Measurements from ENCODE around the gene TST.

The TST gene

DNA sequence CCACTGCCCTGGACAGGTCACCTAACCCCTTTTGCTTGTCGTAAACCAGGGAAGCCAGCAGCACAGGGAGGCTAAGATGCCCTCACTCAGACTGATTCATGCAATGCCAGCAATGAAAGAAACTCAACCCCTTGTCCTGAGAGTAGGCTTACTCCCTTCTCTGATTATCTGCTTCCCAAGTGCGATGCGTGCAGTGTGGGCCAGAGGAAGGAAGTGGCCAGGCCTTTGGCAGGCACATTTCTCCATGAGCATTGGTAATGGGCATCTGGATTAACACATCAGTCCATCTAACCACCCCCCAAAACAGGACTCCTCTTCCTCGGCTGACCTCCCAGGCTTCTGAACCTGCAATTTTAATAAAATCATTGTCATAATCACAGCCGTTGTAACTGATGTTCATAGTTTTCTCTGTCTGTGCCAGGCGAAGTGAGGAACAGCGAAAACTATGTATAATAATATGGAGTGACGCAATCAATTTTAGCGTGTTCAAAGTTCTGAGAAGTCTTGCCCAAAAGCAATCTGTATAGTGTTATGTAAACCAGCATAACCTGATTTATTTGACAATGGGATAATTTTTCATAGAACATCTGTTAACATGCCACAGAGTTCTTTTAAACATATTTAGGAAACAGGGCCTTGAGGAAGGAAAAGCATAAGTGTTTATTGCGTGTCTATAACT, 33.9 kb downstream of the TST start:
- Histone ChIP-seq H3K9me3 (ENCODE audit: control insufficient read depth, low read length) (no peaks in the 10 kb centered on the region), H3K27me3 (ENCODE audit: control insufficient read depth, insufficient read depth, low read length, poor library complexity, severe bottlenecking) (peaks cover 4% of the 10 kb centered on the region), H3K4me1 (ENCODE audit: control insufficient read depth, insufficient read depth, low read length) (no peaks in the 10 kb centered on the region), H3K27ac (ENCODE audit: insufficient read depth, low read depth, low read length, poor library complexity, severe bottlenecking) (no peak overlapping the region), H3K36me3 (ENCODE audit: control insufficient read depth, insufficient read depth, low read length) (no peaks in the 10 kb centered on the region), H3K4me3 (ENCODE audit: insufficient read depth, low read depth, low read length) (no peak overlapping the region)
- WGBS, 2 experiments: 94 to 95% methylated on average over 10 of the region's 10 CpGs

DNA sequence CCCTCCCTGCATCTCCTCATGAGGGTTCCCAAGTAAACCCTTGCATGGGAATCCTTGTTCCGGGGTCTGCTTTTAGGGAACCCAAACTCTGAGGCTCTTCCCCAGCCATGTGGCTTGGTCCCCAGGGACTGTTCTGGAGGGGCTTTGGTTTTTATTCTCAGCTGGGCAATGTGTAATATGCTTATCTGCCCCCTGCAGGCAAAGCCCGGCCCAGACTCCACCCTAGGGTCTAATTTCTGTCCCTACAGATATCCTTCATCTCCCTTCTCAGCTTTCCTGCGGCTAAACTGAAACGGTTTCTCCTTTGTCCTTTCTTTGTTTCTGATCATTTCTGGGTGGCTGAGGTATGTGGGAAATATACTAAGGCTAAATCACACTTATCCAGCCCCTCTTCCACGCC, 37.1 kb downstream of the TST start:
- Histone ChIP-seq H3K36me3 (ENCODE audit: control insufficient read depth, insufficient read depth, low read length) (no peaks in the 10 kb centered on the region), H3K9me3 (ENCODE audit: control insufficient read depth, low read length) (no peaks in the 10 kb centered on the region), H3K4me3 (ENCODE audit: insufficient read depth, low read depth, low read length) (no peak overlapping the region), H3K4me1 (ENCODE audit: control insufficient read depth, insufficient read depth, low read length) (no peaks in the 10 kb centered on the region), H3K27ac (ENCODE audit: insufficient read depth, low read depth, low read length, poor library complexity, severe bottlenecking) (no peak overlapping the region), H3K27me3 (ENCODE audit: control insufficient read depth, insufficient read depth, low read length, poor library complexity, severe bottlenecking) (no peaks in the 10 kb centered on the region)
- 78 to 81% methylated on average over 5 of the region's 5 CpGs for WGBS, 2 experiments

GRCh38 chr22:36981247-36981775, 37.9 kb downstream of the TST start:
- H3K9me3 ChIP-seq (ENCODE audit: control insufficient read depth, low read length): no peaks in the 10 kb centered on the region
- no peak overlapping the region for H3K4me3 ChIP-seq (ENCODE audit: insufficient read depth, low read depth, low read length)
- no peaks in the 10 kb centered on the region for H3K4me1 ChIP-seq (ENCODE audit: control insufficient read depth, insufficient read depth, low read length)
- 90 to 92% methylated on average over 14 of the region's 16 CpGs for WGBS, 2 experiments
- no peaks in the 10 kb centered on the region for H3K27me3 ChIP-seq (ENCODE audit: control insufficient read depth, insufficient read depth, low read length, poor library complexity, severe bottlenecking)
- H3K36me3 ChIP-seq (ENCODE audit: control insufficient read depth, insufficient read depth, low read length): no peaks in the 10 kb centered on the region
- no peak overlapping the region for H3K27ac ChIP-seq (ENCODE audit: insufficient read depth, low read depth, low read length, poor library complexity, severe bottlenecking)

- 89 to 91% methylated on average over 13 of the region's 13 CpGs for WGBS, 2 experiments
- Histone ChIP-seq H3K27ac (ENCODE audit: insufficient read depth, low read depth, low read length, poor library complexity, severe bottlenecking) (no peak overlapping the region), H3K4me1 (ENCODE audit: control insufficient read depth, insufficient read depth, low read length) (no peaks in the 10 kb centered on the region), H3K27me3 (ENCODE audit: control insufficient read depth, insufficient read depth, low read length, poor library complexity, severe bottlenecking) (no peaks in the 10 kb centered on the region), H3K9me3 (ENCODE audit: control insufficient read depth, low read length) (no peaks in the 10 kb centered on the region), H3K36me3 (ENCODE audit: control insufficient read depth, insufficient read depth, low read length) (no peaks in the 10 kb centered on the region), H3K4me3 (ENCODE audit: insufficient read depth, low read depth, low read length) (no peak overlapping the region)
Observed at GRCh38 chr22:36979016-36979910, 40.0 kb downstream of the TST start.

DNA sequence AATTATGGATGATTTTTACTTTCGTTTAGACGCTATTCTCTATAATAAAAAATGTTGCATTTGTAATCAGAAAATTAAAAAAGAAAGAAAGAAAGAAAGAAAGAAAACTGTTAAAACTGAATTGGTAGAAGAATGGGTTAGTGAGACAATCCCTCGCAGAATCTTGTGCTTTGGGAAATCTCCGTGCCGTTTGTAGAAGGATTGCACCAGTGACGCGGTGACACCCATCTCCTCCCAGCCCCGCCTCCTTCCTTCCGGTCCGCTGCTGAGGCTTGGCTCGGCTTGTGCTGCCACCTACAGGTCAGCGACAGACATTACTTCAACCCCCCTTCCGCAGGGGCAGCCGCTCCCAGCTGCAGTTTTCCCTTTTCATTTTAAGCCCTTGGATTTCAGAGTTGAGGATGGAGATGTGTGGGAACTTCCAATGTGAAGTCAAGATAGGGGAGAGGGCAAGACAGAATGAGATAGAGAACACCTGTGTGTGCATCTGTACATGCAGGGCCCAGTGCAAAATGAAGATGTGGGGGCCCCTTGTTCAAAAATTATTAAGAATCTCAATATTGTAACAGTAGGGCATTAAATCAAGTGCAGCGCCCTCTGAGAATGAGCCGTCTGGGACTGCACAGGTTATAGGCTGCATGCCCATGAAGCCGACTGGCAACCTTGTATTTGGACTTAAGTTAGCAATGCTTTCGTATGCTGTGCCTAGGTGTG, 41.1 kb downstream of the TST start:
- Histone ChIP-seq H3K4me3 (ENCODE audit: insufficient read depth, low read depth, low read length) (no peak overlapping the region), H3K4me1 (ENCODE audit: control insufficient read depth, insufficient read depth, low read length) (no peaks in the 10 kb centered on the region), H3K27me3 (ENCODE audit: control insufficient read depth, insufficient read depth, low read length, poor library complexity, severe bottlenecking) (no peaks in the 10 kb centered on the region), H3K9me3 (ENCODE audit: control insufficient read depth, low read length) (no peaks in the 10 kb centered on the region), H3K36me3 (ENCODE audit: control insufficient read depth, insufficient read depth, low read length) (no peaks in the 10 kb centered on the region), H3K27ac (ENCODE audit: insufficient read depth, low read depth, low read length, poor library complexity, severe bottlenecking) (no peak overlapping the region)
- 23 to 25% methylated on average over 15 to 17 of the region's 18 CpGs for WGBS, 2 experiments

DNA sequence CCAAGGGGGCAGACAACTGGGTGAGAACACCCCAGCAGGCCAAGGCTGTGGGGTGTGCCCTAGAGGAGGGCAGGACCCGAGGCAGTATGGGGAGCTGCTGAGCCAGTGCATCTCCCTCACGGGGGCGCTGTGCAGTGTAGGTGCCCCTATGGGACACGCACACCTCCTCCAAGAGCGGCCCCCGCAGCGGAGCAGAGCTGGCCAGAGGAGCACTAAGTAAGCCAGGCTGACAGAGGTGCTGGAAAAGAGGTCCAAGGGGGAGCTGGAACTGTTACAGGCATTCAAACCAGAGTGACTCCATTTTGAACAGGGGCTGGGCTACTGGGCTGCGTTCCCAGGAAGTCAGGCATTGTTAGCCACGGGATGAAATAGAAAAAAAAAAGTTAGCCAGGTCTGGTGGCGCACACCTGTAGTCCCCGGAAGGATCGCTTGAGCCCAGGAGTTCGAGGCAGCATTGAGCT, 41.8 kb downstream of the TST start:
- Histone ChIP-seq H3K4me1 (ENCODE audit: control insufficient read depth, insufficient read depth, low read length) (no peaks in the 10 kb centered on the region), H3K27me3 (ENCODE audit: control insufficient read depth, insufficient read depth, low read length, poor library complexity, severe bottlenecking) (no peaks in the 10 kb centered on the region), H3K4me3 (ENCODE audit: insufficient read depth, low read depth, low read length) (no peak overlapping the region), H3K36me3 (ENCODE audit: control insufficient read depth, insufficient read depth, low read length) (no peaks in the 10 kb centered on the region), H3K27ac (ENCODE audit: insufficient read depth, low read depth, low read length, poor library complexity, severe bottlenecking) (no peak overlapping the region), H3K9me3 (ENCODE audit: control insufficient read depth, low read length) (no peaks in the 10 kb centered on the region)
- WGBS, 2 experiments: 72 to 76% methylated on average over 13 of the region's 13 CpGs

DNA sequence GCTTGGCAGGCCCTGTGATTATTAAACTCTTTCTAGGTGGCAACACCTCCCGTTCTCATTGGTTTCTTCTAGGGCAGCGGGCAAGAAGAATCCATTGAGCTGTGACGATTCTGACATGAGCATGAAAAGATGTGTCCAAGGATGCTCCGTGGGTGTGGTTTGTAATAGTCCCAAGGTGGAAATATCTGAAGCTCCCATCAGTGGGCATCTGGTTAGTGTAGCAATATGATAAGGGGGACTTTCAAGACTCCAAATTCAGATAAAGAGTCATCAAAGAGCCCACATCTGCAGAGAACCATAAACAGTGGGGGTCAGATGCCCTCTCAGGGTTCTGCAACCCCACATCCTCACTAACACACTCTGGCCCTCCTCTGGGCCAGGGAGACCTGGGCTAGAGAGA, 42.6 kb downstream of the TST start:
- Histone ChIP-seq H3K4me3 (ENCODE audit: insufficient read depth, low read depth, low read length) (no peak overlapping the region), H3K27ac (ENCODE audit: insufficient read depth, low read depth, low read length, poor library complexity, severe bottlenecking) (no peak overlapping the region), H3K9me3 (ENCODE audit: control insufficient read depth, low read length) (no peaks in the 10 kb centered on the region), H3K4me1 (ENCODE audit: control insufficient read depth, insufficient read depth, low read length) (no peaks in the 10 kb centered on the region), H3K27me3 (ENCODE audit: control insufficient read depth, insufficient read depth, low read length, poor library complexity, severe bottlenecking) (no peaks in the 10 kb centered on the region), H3K36me3 (ENCODE audit: control insufficient read depth, insufficient read depth, low read length) (no peaks in the 10 kb centered on the region)
- 93 to 94% methylated on average over 4 of the region's 4 CpGs for WGBS, 2 experiments

DNA sequence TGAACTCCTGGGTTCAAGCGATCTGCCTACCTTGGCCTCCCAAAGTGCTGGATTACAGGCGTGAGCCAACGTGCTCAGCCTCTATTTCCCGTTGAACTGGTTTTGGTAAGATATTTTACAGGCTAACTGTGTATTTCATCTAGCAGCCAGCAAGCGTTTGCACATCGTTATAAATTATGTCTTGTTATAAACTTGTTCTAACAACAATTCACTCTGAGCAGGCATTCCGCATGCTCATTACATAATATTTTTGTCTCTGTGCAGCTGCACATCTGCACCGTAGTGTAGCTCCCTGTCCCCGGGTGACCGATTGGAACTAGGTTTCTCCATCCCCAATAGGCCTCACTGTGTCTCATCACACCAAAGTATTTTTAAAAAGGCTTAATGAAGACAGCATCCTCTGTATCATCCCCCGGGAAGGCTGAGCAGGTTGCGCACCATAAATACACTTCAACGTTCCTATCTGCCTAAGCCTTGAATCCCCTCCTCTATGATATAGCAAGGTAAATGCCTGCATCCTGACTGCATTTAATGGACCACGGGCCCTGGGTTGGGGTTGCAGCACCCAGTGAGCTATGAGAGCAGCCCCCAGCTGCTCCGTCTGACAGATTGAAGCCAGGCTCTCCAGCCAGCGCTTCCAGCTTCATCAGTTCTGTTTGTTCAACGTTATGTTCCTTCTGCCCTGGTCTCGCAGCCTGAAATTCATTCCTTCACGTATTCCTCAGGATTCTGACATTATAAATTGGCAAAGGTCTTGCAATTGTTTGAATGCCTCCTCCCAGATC, 47.7 kb downstream of the TST start:
- no peaks in the 10 kb centered on the region for H3K9me3 ChIP-seq (ENCODE audit: control insufficient read depth, low read length)
- H3K27me3 ChIP-seq (ENCODE audit: control insufficient read depth, insufficient read depth, low read length, poor library complexity, severe bottlenecking): no peaks in the 10 kb centered on the region
- no peaks in the 10 kb centered on the region for H3K36me3 ChIP-seq (ENCODE audit: control insufficient read depth, insufficient read depth, low read length)
- no peaks in the 10 kb centered on the region for H3K4me1 ChIP-seq (ENCODE audit: control insufficient read depth, insufficient read depth, low read length)
- no peak overlapping the region for H3K27ac ChIP-seq (ENCODE audit: insufficient read depth, low read depth, low read length, poor library complexity, severe bottlenecking)
- H3K4me3 ChIP-seq (ENCODE audit: insufficient read depth, low read depth, low read length): no peak overlapping the region
- 92 to 93% methylated on average over 19 of the region's 19 CpGs for WGBS, 2 experiments

- WGBS, 2 experiments: 80 to 96% methylated on average over 1 to 4 of the region's 5 CpGs
- Histone ChIP-seq H3K9me3 (ENCODE audit: control insufficient read depth, low read length) (no peaks in the 10 kb centered on the region), H3K36me3 (ENCODE audit: control insufficient read depth, insufficient read depth, low read length) (no peaks in the 10 kb centered on the region), H3K27me3 (ENCODE audit: control insufficient read depth, insufficient read depth, low read length, poor library complexity, severe bottlenecking) (no peaks in the 10 kb centered on the region), H3K4me3 (ENCODE audit: insufficient read depth, low read depth, low read length) (no peak overlapping the region), H3K27ac (ENCODE audit: insufficient read depth, low read depth, low read length, poor library complexity, severe bottlenecking) (no peak overlapping the region), H3K4me1 (ENCODE audit: control insufficient read depth, insufficient read depth, low read length) (no peaks in the 10 kb centered on the region)
Observed at GRCh38 chr22:36968249-36968964, 50.8 kb downstream of the TST start.
